Stimulated activated naive B cell treated with anti-CD40 and anti-IgM and Interleukin-4, amounts not matched to agents 10 μg/mL and 1 μg/mL and 100 μg/mL, for 72 hours (primary cell): ENCODE data around the gene CRIP2.

Experiments
- ATAC-seq, 2 donors: fragments of 150-1000 bp; cut with Tn5 transposase; replicated peaks; 2 replicates each; pipeline ENCODE4 v1.10.0; 2021; ENCODE audit warnings: moderate library complexity in 1 of 2
- DNase-seq: peaks from one replicate; pipeline ENCODE4 v3.0.0; 2021
- H3K27ac Mint-ChIP-seq: one replicate; pipeline ENCODE4 v1.8.0; 2022; ENCODE audit warnings: mild to moderate bottlenecking, mixed read lengths
- H3K27me3 Mint-ChIP-seq, 2 donors: one replicate each; pipeline ENCODE4 v1.8.0; 2022; ENCODE audit warnings: mixed read lengths in 2 of 2
- H3K36me3 Mint-ChIP-seq, 2 donors: one replicate each; pipeline ENCODE4 v1.8.0; 2022; ENCODE audit warnings: mixed read lengths in 2 of 2, mild to moderate bottlenecking in 1 of 2
- H3K4me1 Mint-ChIP-seq, 2 donors: one replicate each; pipeline ENCODE4 v1.8.0; 2022; ENCODE audit warnings: mixed read lengths in 2 of 2, mild to moderate bottlenecking in 1 of 2
- H3K4me3 Mint-ChIP-seq, 2 donors: one replicate each; pipeline ENCODE4 v1.8.0; 2022; ENCODE audit warnings: mild to moderate bottlenecking in 2 of 2, mixed read lengths in 2 of 2, moderate library complexity in 1 of 2
- H3K9me3 Mint-ChIP-seq, 2 donors: one replicate each; pipeline ENCODE4 v1.8.0; 2022; ENCODE audit warnings: mixed read lengths in 2 of 2, mild to moderate bottlenecking in 1 of 2

CRIP2 gene

GRCh38 chr14:105464501-105464900 lies 10.1 kb upstream of the CRIP2 start:
- no peak for DNase-seq
- Mint-ChIP-seq H3K27me3 (no peaks in the 10 kb centered on the region), H3K27ac (no peak overlapping the region), H3K9me3 (no peaks in the 10 kb centered on the region), H3K4me1 (peaks cover 0 to 4% of the 10 kb centered on the region in 2 donors), H3K4me3 (no peak overlapping the region), H3K36me3 (peaks cover 25 to 26% of the 10 kb centered on the region in 2 donors)
- ATAC-seq = no peak

- ATAC-seq = no peak
- Mint-ChIP-seq H3K9me3 (no peaks in the 10 kb centered on the region), H3K27me3 (no peaks in the 10 kb centered on the region)
Observed at GRCh38 chr14:105465209-105466031, 9.2 kb upstream of the CRIP2 start.

GRCh38 chr14:105466531-105467248 lies 7.9 kb upstream of the CRIP2 start:
- Mint-ChIP-seq H3K27ac (peak overlapping the region; percentile 59), H3K27me3 (no peaks in the 10 kb centered on the region), H3K9me3 (no peaks in the 10 kb centered on the region), H3K4me3 (no peak overlapping the region), H3K36me3 (peaks cover 19 to 25% of the 10 kb centered on the region in 2 donors), H3K4me1 (peaks cover 2 to 3% of the 10 kb centered on the region in 2 donors)
- DNase-seq (no peak), ATAC-seq (no peak)

More at GRCh38 chr14:105465209-105466031, 9.2 kb upstream of the CRIP2 start:
- H3K4me3 Mint-ChIP-seq = no peak overlapping the region
- DNase-seq = no peak
- peaks cover 28 to 30% of the 10 kb centered on the region in 2 donors for H3K36me3 Mint-ChIP-seq
- peaks cover 0 to 4% of the 10 kb centered on the region in 2 donors for H3K4me1 Mint-ChIP-seq
- H3K27ac Mint-ChIP-seq = no peak overlapping the region

DNA sequence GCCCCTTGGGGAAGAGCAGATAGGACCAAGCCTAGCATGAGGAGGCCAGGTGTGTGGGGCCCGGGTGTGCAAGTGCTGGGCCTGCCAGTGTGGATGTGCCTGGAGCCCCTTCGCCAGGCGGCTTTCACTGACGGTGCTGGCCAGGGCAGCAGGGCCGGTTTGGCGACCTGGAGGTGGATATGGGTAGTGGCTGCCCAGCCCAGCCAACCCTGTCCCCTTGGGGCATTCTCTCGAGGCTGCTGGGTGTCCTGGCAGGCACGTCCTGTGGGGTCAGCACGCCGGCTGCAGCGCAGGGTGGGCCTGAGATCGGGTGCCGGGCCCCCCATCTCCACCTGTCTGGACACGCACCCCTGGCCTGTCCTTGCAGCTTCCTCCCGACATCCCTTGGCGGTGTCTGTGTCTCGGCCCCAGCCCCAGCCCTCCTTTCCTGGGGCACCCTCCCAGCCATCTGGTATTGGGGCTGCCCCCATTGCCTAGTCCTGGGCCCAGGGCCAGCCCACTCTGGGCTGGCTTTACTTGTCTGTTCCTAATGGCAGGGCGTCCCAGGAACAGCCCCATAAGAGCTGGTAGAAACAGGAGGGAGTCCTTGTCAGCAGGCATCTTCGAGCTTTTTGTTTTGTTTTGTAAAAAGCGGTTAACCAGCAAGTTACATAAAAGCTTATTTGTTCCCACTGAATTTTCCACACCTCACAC lies 7.2 kb upstream of the CRIP2 start:
- DNase-seq = no peak
- H3K4me1 Mint-ChIP-seq = peaks cover 5 to 6% of the 10 kb centered on the region in 2 donors
- H3K27ac Mint-ChIP-seq = peak overlapping the region; percentile 59
- no peak for ATAC-seq
- H3K4me3 Mint-ChIP-seq = no peak overlapping the region
- peaks cover 19 to 26% of the 10 kb centered on the region in 2 donors for H3K36me3 Mint-ChIP-seq
- H3K9me3 Mint-ChIP-seq = no peaks in the 10 kb centered on the region
- no peaks in the 10 kb centered on the region for H3K27me3 Mint-ChIP-seq

DNA sequence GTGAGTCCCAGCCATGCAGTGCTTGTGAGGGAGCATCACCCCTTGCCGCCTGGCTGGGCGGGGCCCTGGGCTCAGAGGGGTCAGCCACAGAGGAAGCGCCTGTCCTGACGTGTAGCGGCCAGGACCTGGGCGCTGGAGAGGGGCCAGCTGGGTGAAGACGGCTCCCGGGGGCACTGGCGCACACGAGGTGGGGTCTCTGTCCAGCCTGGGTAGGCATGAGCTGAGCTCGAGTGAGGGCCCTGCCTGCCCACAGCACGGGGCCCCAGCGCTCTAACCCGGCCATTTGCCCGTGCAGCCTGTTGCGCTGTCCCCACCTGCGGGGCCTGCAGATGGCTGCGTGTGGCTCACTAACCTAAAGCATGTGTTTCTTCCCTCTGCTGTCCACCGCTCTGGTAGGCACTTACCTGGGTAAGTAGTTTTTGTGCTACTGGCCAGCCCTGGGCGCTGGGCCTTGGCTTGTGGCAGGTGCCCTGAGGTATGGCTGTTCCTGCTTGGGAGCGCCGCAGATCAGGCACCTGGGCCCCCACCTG lies 6.6 kb upstream of the CRIP2 start:
- no peak for ATAC-seq
- H3K27me3 Mint-ChIP-seq = no peaks in the 10 kb centered on the region
- no peak overlapping the region for H3K4me3 Mint-ChIP-seq
- no peak for DNase-seq
- H3K9me3 Mint-ChIP-seq = no peaks in the 10 kb centered on the region
- peaks cover 18 to 23% of the 10 kb centered on the region in 2 donors for H3K36me3 Mint-ChIP-seq
- no peak overlapping the region for H3K27ac Mint-ChIP-seq
- peaks cover 6% of the 10 kb centered on the region in 2 donors for H3K4me1 Mint-ChIP-seq

DNA sequence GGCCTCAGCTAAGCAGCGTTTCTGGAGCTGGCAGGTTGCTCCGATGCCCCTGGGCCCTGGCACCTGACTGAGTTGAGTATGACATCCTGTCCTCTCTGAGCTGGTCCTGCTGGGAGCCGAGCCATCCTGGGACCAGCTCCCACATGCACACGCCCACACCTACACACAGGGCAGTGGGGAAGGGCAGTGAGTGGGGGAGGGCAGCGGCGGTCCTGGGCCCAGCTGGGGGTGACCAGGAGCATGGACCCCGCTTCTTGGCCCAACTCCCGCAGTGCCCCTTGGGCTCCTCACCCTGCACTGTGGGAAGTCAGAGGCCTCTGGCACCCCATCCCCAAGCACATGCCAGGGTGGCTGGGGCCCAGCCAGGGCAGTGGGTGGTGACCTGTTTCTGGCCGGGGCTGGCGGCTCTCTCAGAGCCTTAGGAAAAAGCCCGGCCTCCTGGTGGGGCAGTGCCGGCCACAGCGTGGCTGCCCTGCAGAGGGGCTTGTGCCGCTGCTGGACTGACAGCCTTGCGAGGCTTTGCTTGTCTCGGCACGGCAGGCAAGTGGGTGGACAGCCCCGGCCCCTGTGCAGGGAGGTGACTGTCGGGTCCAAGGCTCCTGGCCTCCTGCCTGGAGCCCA lies 5.9 kb upstream of the CRIP2 start:
- Mint-ChIP-seq H3K4me3 (no peak overlapping the region), H3K27ac (no peak overlapping the region), H3K36me3 (peaks cover 13 to 16% of the 10 kb centered on the region in 2 donors), H3K9me3 (no peaks in the 10 kb centered on the region), H3K27me3 (no peaks in the 10 kb centered on the region), H3K4me1 (peaks cover 10 to 11% of the 10 kb centered on the region in 2 donors)
- ATAC-seq (no peak), DNase-seq (no peak)

- no peak for DNase-seq
- Mint-ChIP-seq H3K27ac (no peak overlapping the region), H3K27me3 (no peaks in the 10 kb centered on the region), H3K4me3 (no peak overlapping the region), H3K4me1 (peaks cover 10 to 14% of the 10 kb centered on the region in 2 donors), H3K9me3 (no peaks in the 10 kb centered on the region), H3K36me3 (peaks cover 11 to 14% of the 10 kb centered on the region in 2 donors)
- ATAC-seq = no peak
Observed at GRCh38 chr14:105469456-105470349, 4.9 kb upstream of the CRIP2 start.

DNA sequence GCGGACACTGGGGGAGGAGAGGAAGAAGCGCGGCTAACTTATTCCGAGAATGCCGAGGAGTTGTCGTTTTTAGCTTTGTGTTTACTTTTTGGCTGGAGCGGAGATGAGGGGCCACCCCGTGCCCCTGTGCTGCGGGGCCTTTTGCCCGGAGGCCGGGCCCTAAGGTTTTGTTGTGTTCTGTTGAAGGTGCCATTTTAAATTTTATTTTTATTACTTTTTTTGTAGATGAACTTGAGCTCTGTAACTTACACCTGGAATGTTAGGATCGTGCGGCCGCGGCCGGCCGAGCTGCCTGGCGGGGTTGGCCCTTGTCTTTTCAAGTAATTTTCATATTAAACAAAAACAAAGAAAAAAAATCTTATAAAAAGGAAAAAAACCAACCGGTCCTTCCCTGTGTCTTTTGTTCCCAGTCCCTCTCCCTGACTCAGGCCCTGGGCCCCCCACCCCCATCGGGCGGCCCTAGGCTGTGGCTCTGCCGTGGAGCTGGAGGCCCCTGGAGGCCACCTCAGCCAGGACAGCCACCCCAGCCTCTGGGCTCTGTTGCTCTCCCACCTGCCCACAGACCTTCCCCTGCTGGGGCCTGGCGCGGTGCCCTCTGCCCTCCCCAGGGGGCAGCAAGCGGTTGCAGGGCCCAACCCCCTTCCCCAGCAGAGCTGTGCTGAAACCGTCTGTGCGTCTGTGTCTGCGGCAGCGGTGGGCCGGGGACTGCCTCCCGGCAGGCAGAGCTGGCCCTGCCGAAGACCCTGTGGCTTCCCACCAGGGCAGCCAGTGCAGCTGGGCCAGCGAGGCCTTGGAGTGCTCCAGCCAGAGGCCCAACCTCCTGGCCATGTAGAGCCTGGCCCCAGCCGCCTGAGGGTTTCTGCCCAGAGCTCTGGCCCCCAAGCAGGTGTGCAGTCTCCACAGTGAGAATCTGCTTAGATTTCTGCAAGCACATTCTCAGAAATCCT lies 4.0 kb upstream of the CRIP2 start:
- H3K36me3 Mint-ChIP-seq = peaks cover 8 to 11% of the 10 kb centered on the region in 2 donors
- no peak overlapping the region for H3K27ac Mint-ChIP-seq
- no peaks in the 10 kb centered on the region for H3K9me3 Mint-ChIP-seq
- H3K27me3 Mint-ChIP-seq = no peaks in the 10 kb centered on the region
- DNase-seq = no peak
- H3K4me3 Mint-ChIP-seq = no peak overlapping the region
- H3K4me1 Mint-ChIP-seq = peaks cover 10 to 16% of the 10 kb centered on the region in 2 donors
- peak; percentile 16 to 19 for ATAC-seq

GRCh38 chr14:105471297-105471821 lies 3.3 kb upstream of the CRIP2 start:
- Mint-ChIP-seq H3K36me3 (peaks cover 8 to 11% of the 10 kb centered on the region in 2 donors), H3K4me3 (no peak overlapping the region), H3K27me3 (peaks cover under 1% of the 10 kb centered on the region in 2 donors), H3K4me1 (peaks cover 10 to 19% of the 10 kb centered on the region in 2 donors), H3K27ac (no peak overlapping the region), H3K9me3 (no peaks in the 10 kb centered on the region)
- no peak for DNase-seq
- peak in 1 of 2 donors; percentile 11 for ATAC-seq

DNA sequence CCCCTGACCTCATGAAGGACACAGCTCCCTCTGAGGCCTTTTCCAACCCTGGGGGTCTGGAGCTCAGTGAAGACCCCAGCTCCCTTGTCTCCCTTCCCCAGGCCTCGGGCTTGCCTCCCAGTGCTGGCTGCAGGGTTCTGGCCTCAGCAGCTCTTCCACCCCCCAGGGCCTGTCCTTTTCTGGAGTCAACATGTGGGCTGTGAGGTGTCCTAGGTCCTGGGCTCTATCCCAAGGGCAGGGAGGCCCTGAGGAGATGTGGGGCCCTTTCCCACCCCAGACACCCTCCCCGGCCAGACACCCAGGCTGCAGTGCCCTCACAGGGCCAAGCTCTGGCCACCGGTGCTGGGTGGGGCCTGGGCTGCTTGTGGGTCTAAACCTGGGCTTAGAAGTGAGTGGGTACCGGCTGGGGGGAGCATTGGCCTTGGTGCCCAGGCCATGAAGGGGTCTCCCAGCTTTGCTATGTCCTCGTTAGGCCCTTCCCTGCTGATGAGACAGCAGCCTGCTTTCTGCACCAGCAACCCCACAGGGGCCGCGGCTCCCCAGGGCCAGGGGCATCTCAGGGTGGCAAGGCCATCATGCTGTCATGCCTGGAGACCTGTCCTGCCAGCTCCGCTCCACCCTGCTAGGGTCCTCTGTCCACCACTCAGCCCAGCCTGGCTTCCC lies 2.7 kb upstream of the CRIP2 start:
- Mint-ChIP-seq H3K27ac (no peak overlapping the region), H3K9me3 (no peaks in the 10 kb centered on the region), H3K36me3 (peaks cover 7 to 11% of the 10 kb centered on the region in 2 donors), H3K4me3 (no peak overlapping the region), H3K27me3 (peaks cover 5 to 7% of the 10 kb centered on the region in 2 donors), H3K4me1 (peaks cover 11 to 19% of the 10 kb centered on the region in 2 donors)
- DNase-seq (no peak), ATAC-seq (no peak)

- Mint-ChIP-seq H3K36me3 (peaks cover 10 to 14% of the 10 kb centered on the region in 2 donors), H3K4me1 (peaks cover 17 to 25% of the 10 kb centered on the region in 2 donors), H3K27ac (peak overlapping the region; percentile 65), H3K27me3 (peaks cover 10 to 13% of the 10 kb centered on the region in 2 donors), H3K4me3 (no peak overlapping the region), H3K9me3 (peaks cover 2 to 4% of the 10 kb centered on the region in 2 donors)
- ATAC-seq (no peak), DNase-seq (no peak)
Observed at GRCh38 chr14:105472486-105472991, 2.1 kb upstream of the CRIP2 start.
